Stomach (tissue), 9 donors: ENCODE data around the gene SUN5. TPM values are rescaled to one million over a fixed set of nuclear protein-coding genes. Genes with fewer than 3 reads are reported as not detected.

Experiments
- DNase-seq, 2 donors: peaks; one replicate each; pipeline versions ENCODE4 v3.0.0 to v3.0.0-alpha.2; 2013 to 2019
- H3K27ac ChIP-seq, 5 donors: fragments of 200-600 bp in 4 of 5; sonication (generic) in 4 of 5; one replicate each; pipeline ENCODE4 v1.5.1; 2013 to 2019; ENCODE audit warnings: mild to moderate bottlenecking in 1 of 5, moderate library complexity in 1 of 5
- H3K27me3 ChIP-seq, 3 donors: fragments of 200-600 bp; sonication (generic); one replicate each; pipeline ENCODE4 v1.5.1; 2017 to 2019; ENCODE audit warnings: mixed run types in 1 of 3
- H3K36me3 ChIP-seq, 4 donors: fragments of 200-600 bp; sonication (generic); 1 replicate in 3 of 4; 2 replicates in 1 of 4; pipeline ENCODE4 v1.5.1; 2016 to 2019
- H3K4me1 ChIP-seq, 4 donors: fragments of 200-600 bp; sonication (generic); one replicate each; pipeline ENCODE4 v1.5.1; 2016 to 2019
- H3K4me3 ChIP-seq, 4 donors: fragments of 200-600 bp; sonication (generic) in 3 of 4; one replicate each; pipeline ENCODE4 v1.5.1; 2016 to 2019; ENCODE audit warnings: mild to moderate bottlenecking in 1 of 4
- H3K9me3 ChIP-seq, 4 donors: fragments of 200-600 bp; sonication (generic); one replicate each; pipeline ENCODE4 v1.5.1; 2016 to 2019
- CTCF ChIP-seq, 7 experiments: fragments of 450-650 bp in 4 of 7; fragments of 200-600 bp in 3 of 7; sonication (generic) in 3 of 7; IDR thresholded peaks; one replicate each; pipeline ENCODE4 v1.5.1; 2016 to 2019; ENCODE audit warnings: antibody characterized with exemption in 7 of 7, control low read depth in 2 of 7, mild to moderate bottlenecking in 1 of 7
- EP300 ChIP-seq: sonication (generic); formaldehyde crosslinking; IDR thresholded peaks from one replicate; pipeline ENCODE4 v1.6.1; 2017; ENCODE audit warnings: antibody characterized with exemption
- POLR2A ChIP-seq, 4 donors: fragments of 450-650 bp; IDR thresholded peaks; one replicate each; pipeline ENCODE4 v1.6.1; 2016; ENCODE audit warnings: antibody characterized with exemption in 4 of 4, control low read depth in 2 of 4, mild to moderate bottlenecking in 1 of 4, moderate library complexity in 1 of 4
- POLR2AphosphoS5 ChIP-seq, 3 donors: sonication (generic); formaldehyde crosslinking; IDR thresholded peaks; one replicate each; pipeline ENCODE4 v1.6.1; 2016; ENCODE audit warnings: antibody characterized with exemption in 3 of 3
- WGBS, 5 donors: extraction: QIAGEN DNeasy Blood & Tissue Kit in 3 of 5; methylation state at CpG; one replicate each; pipeline versions ENCODE4 v1.1.5 to v1.1.7; 2013 to 2018; 5-methylcytosine and 5-hydroxymethylcytosine counted together
- intact Hi-C: fragments of 100-400 bp; cut with DNase I; formaldehyde crosslinking; loops from one replicate; pipeline ENCODE4 v1.15.1; 2023; ENCODE audit warnings: low total_unique reads
- polyA plus RNA-seq, 3 donors: library from polyadenylated mRNA; stranded (reverse); fragments of 200-250 nt; gene quantifications; one replicate each; pipeline ENCODE4 v1.2.3, GENCODE V29; 2013
- total RNA-seq, 5 donors: library from RNA; depleted of rRNA; stranded (reverse); fragments of >200 nt; gene quantifications; one replicate each; pipeline versions ENCODE4 v1.1.0 to v1.2.3, GENCODE V29; 2014 to 2016
- donor health status: healthy with polysubstance abuse.
- donor health status: Bipolar disorder and iron deficiency.
- donor health status: healthy.

The SUN5 gene
- total and polyA plus RNA-seq, 8 donors = not detected

- intact Hi-C loops = no loop called here
- Histone ChIP-seq H3K27ac (no peak overlapping the region), H3K27me3 (peaks cover 0 to 2% (median 0%) of the 10 kb centered on the region in 3 donors), H3K9me3 (no peaks in the 10 kb centered on the region), H3K4me3 (no peak overlapping the region), H3K4me1 (peaks cover 0 to 12% (median 3%) of the 10 kb centered on the region in 4 donors), H3K36me3 (no peaks in the 10 kb centered on the region)
- DNase-seq = no peak
- 70 to 88% (median 84%) methylated on average over 4 to 9 of the region's 9 CpGs for WGBS, 5 donors
- TF ChIP-seq CTCF (IDR thresholded peaks at IDR 0.05) (no peak), EP300 (no peak), POLR2AphosphoS5 (IDR thresholded peaks at IDR 0.05) (no peak)
Observed at GRCh38 chr20:32984631-32985354, 19.4 kb downstream of the SUN5 start.

- Histone ChIP-seq H3K27ac (no peak overlapping the region), H3K36me3 (no peaks in the 10 kb centered on the region), H3K27me3 (no peaks in the 10 kb centered on the region), H3K4me1 (peaks cover 0 to 12% (median 3%) of the 10 kb centered on the region in 4 donors), H3K4me3 (no peak overlapping the region), H3K9me3 (no peaks in the 10 kb centered on the region)
- intact Hi-C loops = no loop called here
- 58 to 81% (median 75%) methylated on average over 7 of the region's 7 CpGs for WGBS, 5 donors
- TF ChIP-seq POLR2AphosphoS5 (IDR thresholded peaks at IDR 0.05) (no peak), EP300 (no peak), POLR2A (IDR thresholded peaks at IDR 0.05) (no peak), CTCF (IDR thresholded peaks at IDR 0.05) (no peak)
- DNase-seq = peak in 1 of 2 donors; percentile 38
Observed at GRCh38 chr20:32984196-32984595, 20.0 kb downstream of the SUN5 start.

- TF ChIP-seq POLR2AphosphoS5 (IDR thresholded peaks at IDR 0.05) = no peak
- TF ChIP-seq POLR2A (IDR thresholded peaks at IDR 0.05) = no peak
- no peak for TF ChIP-seq EP300
- TF ChIP-seq CTCF (IDR thresholded peaks at IDR 0.05) = no peak
- WGBS, 5 donors = 87 to 91% (median 90%) methylated on average over 12 of the region's 12 CpGs
Observed at GRCh38 chr20:32983459-32984112, 20.6 kb downstream of the SUN5 start.

GRCh38 chr20:32982617-32983458, 21.4 kb downstream of the SUN5 start:
- WGBS, 5 donors = 41 to 71% (median 44%) methylated on average over 4 to 10 of the region's 10 CpGs
- no peak for TF ChIP-seq CTCF (IDR thresholded peaks at IDR 0.05)
- no peak for TF ChIP-seq POLR2A (IDR thresholded peaks at IDR 0.05)
- TF ChIP-seq POLR2AphosphoS5 (IDR thresholded peaks at IDR 0.05) = no peak
- no peak for TF ChIP-seq EP300
- peaks cover 0 to 12% (median 3%) of the 10 kb centered on the region in 4 donors for H3K4me1 ChIP-seq
- peak; percentile 38 to 59 for DNase-seq
- no peaks in the 10 kb centered on the region for H3K27me3 ChIP-seq
- H3K36me3 ChIP-seq = no peaks in the 10 kb centered on the region
- H3K9me3 ChIP-seq = no peaks in the 10 kb centered on the region
- H3K27ac ChIP-seq = no peak overlapping the region
- no peak overlapping the region for H3K4me3 ChIP-seq
- intact Hi-C loops = no loop called here

More at GRCh38 chr20:32983459-32984112, 20.6 kb downstream of the SUN5 start:
- no peak overlapping the region for H3K4me3 ChIP-seq
- no peaks in the 10 kb centered on the region for H3K9me3 ChIP-seq
- peaks cover 0 to 12% (median 3%) of the 10 kb centered on the region in 4 donors for H3K4me1 ChIP-seq
- no peaks in the 10 kb centered on the region for H3K27me3 ChIP-seq
- intact Hi-C loops = no loop called here
- H3K36me3 ChIP-seq = no peaks in the 10 kb centered on the region
- no peak overlapping the region for H3K27ac ChIP-seq
- no peak for DNase-seq
